ENCODE measurements around the gene SLC22A1. TPM values are rescaled to one million over a fixed set of nuclear protein-coding genes. Genes with fewer than 3 reads are reported as not detected.

The SLC22A1 gene
- total and polyA plus RNA-seq, 2 donors (not counting 3 experiments of a cell fraction or from before 2014, with no cell fraction given): 0.04 TPM; not detected in 1

DNA sequence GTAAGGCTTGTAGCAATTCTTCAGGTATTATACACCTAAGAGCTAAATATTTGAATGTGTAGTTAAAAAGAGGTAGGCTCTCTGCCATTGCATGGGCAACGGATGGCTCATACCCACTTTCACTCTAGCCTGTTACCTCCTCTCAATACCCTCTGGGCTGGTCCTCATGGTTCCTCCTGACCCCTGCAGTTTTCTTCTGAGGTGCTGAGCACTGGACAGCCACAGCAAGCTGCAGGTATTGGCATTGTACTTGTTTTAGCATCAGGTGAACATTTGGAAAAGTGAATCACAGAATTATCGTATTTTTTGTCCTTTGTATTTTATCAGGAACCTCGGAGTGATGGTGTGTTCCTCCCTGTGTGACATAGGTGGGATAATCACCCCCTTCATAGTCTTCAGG lies 32.9 kb downstream of the SLC22A1 start:
- Histone ChIP-seq H4K20me1 (replicated peaks; ENCODE audit: control insufficient read depth, extremely low read depth, insufficient read depth, low read length) (no peaks in the 10 kb centered on the region), H3K4me1 (ENCODE audit: control insufficient read depth, extremely low read depth, insufficient read depth, low read length) (no peaks in the 10 kb centered on the region), H3K4me3 (replicated peaks in 1 of 3; ENCODE audit: insufficient read depth in 1 of 3, low read depth in 1 of 3, low read length in 3 of 3) (no peak overlapping the region), H3K79me2 (ENCODE audit: control insufficient read depth, insufficient read depth, low read length) (no peaks in the 10 kb centered on the region), H3K9me1 (replicated peaks; ENCODE audit: control insufficient read depth, extremely low read depth, insufficient read depth, low read length) (no peaks in the 10 kb centered on the region), H2AFZ (ENCODE audit: low read depth, low read length) (no peak overlapping the region), H3K36me3 (ENCODE audit: control insufficient read depth in 2 of 2, extremely low read depth in 1 of 2, insufficient read depth in 2 of 2, low read length in 2 of 2) (no peaks in the 10 kb centered on the region), H3K27me3 (ENCODE audit: control insufficient read depth in 2 of 2, insufficient read depth in 2 of 2, low read length in 2 of 2) (no peaks in the 10 kb centered on the region), H3K9ac (replicated peaks; ENCODE audit: extremely low read depth, insufficient read depth, low read length) (no peak overlapping the region), H3K27ac (ENCODE audit: insufficient read depth, low read depth, low read length) (no peak overlapping the region), H3K4me2 (ENCODE audit: insufficient read depth, low read length) (no peak overlapping the region), H3K9me3 (replicated peaks; ENCODE audit: control insufficient read depth, insufficient read depth, low read length) (no peaks in the 10 kb centered on the region)
- FAIRE-seq (no peak), DNase-seq (ENCODE audit: low read depth, low spot score) (no peak)
- TF ChIP-seq POLR2AphosphoS5 (IDR thresholded peaks at IDR 0.05; ENCODE audit: insufficient read depth, low read depth, low read length) (no peak), GATA2 (IDR thresholded peaks at IDR 0.05; ENCODE audit: insufficient read depth, insufficient read length, low read depth, low read length) (no peak), FOS (IDR thresholded peaks at IDR 0.05; ENCODE audit: borderline replicate concordance, insufficient read depth, low read length) (no peak), EZH2 (IDR thresholded peaks at IDR 0.05; ENCODE audit: borderline replicate concordance, low read depth, low read length, severe bottlenecking) (no peak), MYC (IDR thresholded peaks at IDR 0.05; ENCODE audit: low read depth, low read length) (no peak), JUN (IDR thresholded peaks at IDR 0.05; ENCODE audit: borderline replicate concordance, insufficient read depth, insufficient read length, low read depth) (no peak), POLR2A (IDR thresholded peaks at IDR 0.05; ENCODE audit: low read depth, low read length) (no peak)
- TF ChIP-seq, protein P1, sequence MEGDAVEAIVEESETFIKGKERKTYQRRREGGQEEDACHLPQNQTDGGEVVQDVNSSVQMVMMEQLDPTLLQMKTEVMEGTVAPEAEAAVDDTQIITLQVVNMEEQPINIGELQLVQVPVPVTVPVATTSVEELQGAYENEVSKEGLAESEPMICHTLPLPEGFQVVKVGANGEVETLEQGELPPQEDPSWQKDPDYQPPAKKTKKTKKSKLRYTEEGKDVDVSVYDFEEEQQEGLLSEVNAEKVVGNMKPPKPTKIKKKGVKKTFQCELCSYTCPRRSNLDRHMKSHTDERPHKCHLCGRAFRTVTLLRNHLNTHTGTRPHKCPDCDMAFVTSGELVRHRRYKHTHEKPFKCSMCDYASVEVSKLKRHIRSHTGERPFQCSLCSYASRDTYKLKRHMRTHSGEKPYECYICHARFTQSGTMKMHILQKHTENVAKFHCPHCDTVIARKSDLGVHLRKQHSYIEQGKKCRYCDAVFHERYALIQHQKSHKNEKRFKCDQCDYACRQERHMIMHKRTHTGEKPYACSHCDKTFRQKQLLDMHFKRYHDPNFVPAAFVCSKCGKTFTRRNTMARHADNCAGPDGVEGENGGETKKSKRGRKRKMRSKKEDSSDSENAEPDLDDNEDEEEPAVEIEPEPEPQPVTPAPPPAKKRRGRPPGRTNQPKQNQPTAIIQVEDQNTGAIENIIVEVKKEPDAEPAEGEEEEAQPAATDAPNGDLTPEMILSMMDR (IDR thresholded peaks at IDR 0.05; ENCODE audit: extremely low read depth in 1 of 2, insufficient read depth in 1 of 2, low read depth in 1 of 2, low read length in 2 of 2): no peak
- TF ChIP-seq, protein P2, sequence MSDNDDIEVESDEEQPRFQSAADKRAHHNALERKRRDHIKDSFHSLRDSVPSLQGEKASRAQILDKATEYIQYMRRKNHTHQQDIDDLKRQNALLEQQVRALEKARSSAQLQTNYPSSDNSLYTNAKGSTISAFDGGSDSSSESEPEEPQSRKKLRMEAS (IDR thresholded peaks at IDR 0.05; ENCODE audit: insufficient read depth, insufficient read length): no peak
- ChIA-PET CTCF (no interaction called here), POLR2A (no interaction called here)
- no TSS peak for BruUV-seq (replicated peaks)
- dilution Hi-C loops (cut with MboI; ENCODE audit: extremely low pct_ligation_motif_present, low sequenced_read_pairs): no loop called here
- intact Hi-C loops (cut with micrococcal nuclease): no loop called here

Data from endothelial cell of umbilical vein (primary cell).